HepG2 (cell line): ENCODE data around the gene STX4. TPM values are rescaled to one million over a fixed set of nuclear protein-coding genes. Genes with fewer than 3 reads are reported as not detected.
A peak's percentile ranks its signal among the peaks of the same experiment; 100 is the strongest.

Source experiments
- AGO2 ChIP-seq: fragments of 200-400 bp; formaldehyde crosslinking; optimal IDR thresholded peaks from 2 replicates; pipeline ENCODE3; 2017; ENCODE audit warnings: mild to moderate bottlenecking, low read depth, low read length, moderate library complexity
- CAMTA2 ChIP-seq: sonication (generic); formaldehyde crosslinking; IDR thresholded peaks from 2 replicates; pipeline ENCODE4 v1.4.0; 2020; ENCODE audit warnings: mild to moderate bottlenecking, missing genetic modification reagents, borderline replicate concordance
- CBX1 ChIP-seq: IDR thresholded peaks from one replicate; pipeline ENCODE4 v1.6.1; 2016; ENCODE audit warnings: antibody characterized with exemption, low read depth
- CREM ChIP-seq, 2 experiments: sonication (generic) in 1 of 2; formaldehyde crosslinking in 1 of 2; IDR thresholded peaks; 2 replicates each; pipeline versions ENCODE4 v1.4.0 to v1.6.1; 2016 to 2020; ENCODE audit warnings: antibody characterized with exemption in 1 of 2, mild to moderate bottlenecking in 1 of 2, missing genetic modification reagents in 1 of 2
- FIP1L1 ChIP-seq: fragments of 200-400 bp; formaldehyde crosslinking; IDR thresholded peaks from 2 replicates; pipeline ENCODE4 v1.6.1; 2018; ENCODE audit warnings: low read depth, mild to moderate bottlenecking, low read length, moderate library complexity, borderline replicate concordance; ENCODE audit not compliant: insufficient read depth
- GFI1 ChIP-seq: sonication (generic); formaldehyde crosslinking; IDR thresholded peaks from 2 replicates; pipeline ENCODE4 v1.5.0; 2020; ENCODE audit warnings: missing genetic modification reagents, mild to moderate bottlenecking, borderline replicate concordance
- GTF2F1 ChIP-seq: fragments of 150-350 bp; IDR thresholded peaks from 2 replicates; pipeline ENCODE4 v1.6.1; 2014; ENCODE audit warnings: low read length
- KAT7 ChIP-seq: IDR thresholded peaks from 2 replicates; pipeline ENCODE4 v1.6.1; 2018; ENCODE audit warnings: borderline replicate concordance, missing compliant biosample characterization
- KDM3A ChIP-seq: IDR thresholded peaks from 2 replicates; pipeline ENCODE4 v1.6.1; 2018; ENCODE audit warnings: low read depth, missing compliant biosample characterization
- MBNL3 ChIP-seq: fragments of 250-450 bp; sonication (Bioruptor Pico); conservative IDR thresholded peaks from 2 replicates; pipeline ENCODE4 v1.8.0; 2022; ENCODE audit warnings: mild to moderate bottlenecking, inconsistent platforms
- MEF2D ChIP-seq: sonication (generic); formaldehyde crosslinking; IDR thresholded peaks from 2 replicates; pipeline ENCODE4 v1.5.1; 2020; ENCODE audit warnings: mild to moderate bottlenecking, missing genetic modification reagents
- MIER3 ChIP-seq: IDR thresholded peaks from 2 replicates; pipeline ENCODE4 v1.6.1; 2016; ENCODE audit warnings: missing compliant biosample characterization, borderline replicate concordance
- REXO4 ChIP-seq: sonication (generic); formaldehyde crosslinking; IDR thresholded peaks from 2 replicates; pipeline ENCODE4 v1.8.0; 2022; ENCODE audit warnings: missing genetic modification reagents, mild to moderate bottlenecking, borderline replicate concordance
- RFX3 ChIP-seq: IDR thresholded peaks from 2 replicates; pipeline ENCODE4 v1.6.1; 2016; ENCODE audit warnings: missing biosample characterization, missing genetic modification reagents
- SETDB1 ChIP-seq: sonication (generic); formaldehyde crosslinking; IDR thresholded peaks from 2 replicates; pipeline ENCODE4 v1.5.1; 2020; ENCODE audit warnings: missing genetic modification reagents, mild to moderate bottlenecking, borderline replicate concordance
- TBL1XR1 ChIP-seq: fragments of 150-350 bp; IDR thresholded peaks from 2 replicates; pipeline ENCODE4 v1.6.1; 2014; ENCODE audit warnings: borderline replicate concordance, low read length; ENCODE audit not compliant: partially characterized antibody
- ZFP90 ChIP-seq: sonication (generic); formaldehyde crosslinking; IDR thresholded peaks from 2 replicates; pipeline ENCODE4 v1.8.0; 2022; ENCODE audit warnings: missing genetic modification reagents, mild to moderate bottlenecking, inconsistent platforms, borderline replicate concordance
- ZNF367 ChIP-seq: sonication (generic); formaldehyde crosslinking; IDR thresholded peaks from 2 replicates; pipeline ENCODE4 v1.4.0; 2020; ENCODE audit warnings: missing genetic modification reagents, borderline replicate concordance
- ZNF431 ChIP-seq: sonication (generic); formaldehyde crosslinking; IDR thresholded peaks from 2 replicates; pipeline ENCODE4 v1.9.0; 2022; ENCODE audit warnings: missing genetic modification reagents, low read depth, mild to moderate bottlenecking, borderline replicate concordance
- ZNF629 ChIP-seq: sonication (generic); formaldehyde crosslinking; conservative IDR thresholded peaks from 2 replicates; pipeline ENCODE4 v1.5.0; 2020; ENCODE audit warnings: missing genetic modification reagents
- ZNF660 ChIP-seq: sonication (generic); formaldehyde crosslinking; IDR thresholded peaks from 2 replicates; pipeline ENCODE4 v1.5.1; 2020; ENCODE audit warnings: mild to moderate bottlenecking, low read depth, missing genetic modification reagents, borderline replicate concordance
- ZNF850 ChIP-seq: sonication (generic); formaldehyde crosslinking; conservative IDR thresholded peaks from 2 replicates; pipeline ENCODE4 v1.9.0; 2021; ENCODE audit warnings: mild to moderate bottlenecking, missing genetic modification reagents
- polyA plus RNA-seq, 8 experiments: library from polyadenylated mRNA; depleted of rRNA in 3 of 8; stranded (reverse) in 7 of 8; unstranded in 1 of 8; fragments of >200 nt; fragmentation: Illumina TruSeq in 4 of 8; extraction: Trizol in 4 of 8; gene quantifications; 2 replicates each; pipeline versions ENCODE4 v1.2.1 to v1.2.3, GENCODE V29; 2011 to 2016; ENCODE audit warnings: low read depth in 4 of 8, missing spikeins in 1 of 8, mixed read lengths in 1 of 8; ENCODE audit not compliant: insufficient read depth in 1 of 8
- total RNA-seq, 5 experiments: library from RNA; depleted of rRNA; stranded (reverse); fragments of >200 nt; fragmentation: Illumina TruSeq; extraction: Trizol; gene quantifications; 2 replicates each; pipeline ENCODE4 v1.2.3, GENCODE V29; 2016; ENCODE audit warnings: low read depth in 1 of 5
- TF ChIP-seq, protein P1 (sequence below): sonication (generic); formaldehyde crosslinking; IDR thresholded peaks from 2 replicates; pipeline ENCODE4 v1.5.1; 2020; ENCODE audit warnings: missing genetic modification reagents, mild to moderate bottlenecking, borderline replicate concordance
- TF ChIP-seq, protein P2 (sequence below): sonication (generic); formaldehyde crosslinking; IDR thresholded peaks from 2 replicates; pipeline ENCODE4 v1.8.0; 2022; ENCODE audit warnings: mild to moderate bottlenecking, missing genetic modification reagents, moderate library complexity
- TF ChIP-seq, protein P3 (sequence below): sonication (generic); formaldehyde crosslinking; IDR thresholded peaks from 2 replicates; pipeline ENCODE4 v1.4.0; 2020; ENCODE audit warnings: low read depth, mild to moderate bottlenecking, missing genetic modification reagents

Gene STX4
- total and polyA plus RNA-seq, 2 of the 13 experiments (the other 11 are each of a cell fraction or from before 2014, with no cell fraction given): 29.2 to 34.6 TPM

DNA sequence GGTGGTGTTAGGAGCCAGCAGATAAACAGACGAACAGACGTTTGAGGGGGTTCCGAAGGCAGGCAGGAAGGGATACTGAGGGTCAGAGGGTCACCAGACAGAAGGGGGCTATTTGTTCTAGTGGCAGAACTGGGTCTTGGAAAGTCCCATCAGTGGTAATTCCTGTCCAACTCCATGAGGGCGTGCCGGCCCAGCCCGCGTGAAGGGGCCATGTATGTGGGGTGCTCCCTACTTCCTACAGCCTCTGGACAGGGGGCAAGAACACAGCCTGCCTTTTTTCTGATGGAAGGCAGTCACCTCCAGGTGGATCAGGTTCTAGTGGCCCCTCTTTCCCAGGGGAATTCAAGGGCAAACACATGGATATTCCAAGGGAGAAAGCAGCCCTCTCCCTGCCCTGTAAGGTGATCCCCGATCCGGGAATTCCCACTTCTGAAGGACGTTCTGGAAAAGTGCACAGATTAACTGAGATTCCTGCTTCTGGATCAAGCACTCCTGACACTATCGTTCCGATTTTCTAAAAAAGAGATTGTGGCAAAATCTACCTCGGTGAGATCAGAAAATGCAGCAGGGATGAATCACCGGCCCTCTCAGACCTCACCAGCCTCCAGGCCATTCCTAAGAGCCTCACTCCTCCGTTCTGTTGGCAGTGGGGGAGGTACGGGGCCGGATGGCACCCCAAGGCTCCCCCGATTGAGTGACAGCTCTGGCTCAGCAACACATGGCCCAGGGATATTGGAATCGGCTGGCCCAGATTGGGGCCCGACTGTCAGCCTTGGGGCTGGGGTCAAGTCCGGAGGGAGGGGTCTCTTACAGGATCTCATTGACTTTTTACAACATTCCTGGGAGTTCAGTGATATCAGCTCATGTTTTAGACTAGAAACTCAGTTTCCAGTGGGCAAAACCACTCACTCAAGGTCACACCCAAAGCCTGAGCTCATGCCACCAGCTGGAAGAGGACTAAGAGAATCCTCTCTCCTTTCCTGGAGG lies 35.3 kb upstream of the STX4 start (continued):
- peak; percentile 14; the same call in 1 of the 2 replicates for TF ChIP-seq MIER3 (CRISPR knock-in tag)
- TF ChIP-seq GTF2F1: no peak
- TF ChIP-seq KDM3A (CRISPR knock-in tag): no peak
- peak; percentile 59; the same call in 1 of the 2 replicates for TF ChIP-seq GFI1 (CRISPR knock-in tag)
- TF ChIP-seq, protein P1, sequence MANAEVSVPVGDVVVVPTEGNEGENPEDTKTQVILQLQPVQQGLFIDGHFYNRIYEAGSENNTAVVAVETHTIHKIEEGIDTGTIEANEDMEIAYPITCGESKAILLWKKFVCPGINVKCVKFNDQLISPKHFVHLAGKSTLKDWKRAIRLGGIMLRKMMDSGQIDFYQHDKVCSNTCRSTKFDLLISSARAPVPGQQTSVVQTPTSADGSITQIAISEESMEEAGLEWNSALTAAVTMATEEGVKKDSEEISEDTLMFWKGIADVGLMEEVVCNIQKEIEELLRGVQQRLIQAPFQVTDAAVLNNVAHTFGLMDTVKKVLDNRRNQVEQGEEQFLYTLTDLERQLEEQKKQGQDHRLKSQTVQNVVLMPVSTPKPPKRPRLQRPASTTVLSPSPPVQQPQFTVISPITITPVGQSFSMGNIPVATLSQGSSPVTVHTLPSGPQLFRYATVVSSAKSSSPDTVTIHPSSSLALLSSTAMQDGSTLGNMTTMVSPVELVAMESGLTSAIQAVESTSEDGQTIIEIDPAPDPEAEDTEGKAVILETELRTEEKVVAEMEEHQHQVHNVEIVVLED (CRISPR knock-in tag): peak; percentile 49; the same call in 1 of the 2 replicates
- no peak for TF ChIP-seq KAT7 (CRISPR knock-in tag)
- no peak for TF ChIP-seq SETDB1 (CRISPR knock-in tag)
- no peak for TF ChIP-seq CBX1
- peak; percentile 15 for TF ChIP-seq AGO2
- no peak for TF ChIP-seq REXO4
- TF ChIP-seq TBL1XR1: no peak
- TF ChIP-seq, protein P2, sequence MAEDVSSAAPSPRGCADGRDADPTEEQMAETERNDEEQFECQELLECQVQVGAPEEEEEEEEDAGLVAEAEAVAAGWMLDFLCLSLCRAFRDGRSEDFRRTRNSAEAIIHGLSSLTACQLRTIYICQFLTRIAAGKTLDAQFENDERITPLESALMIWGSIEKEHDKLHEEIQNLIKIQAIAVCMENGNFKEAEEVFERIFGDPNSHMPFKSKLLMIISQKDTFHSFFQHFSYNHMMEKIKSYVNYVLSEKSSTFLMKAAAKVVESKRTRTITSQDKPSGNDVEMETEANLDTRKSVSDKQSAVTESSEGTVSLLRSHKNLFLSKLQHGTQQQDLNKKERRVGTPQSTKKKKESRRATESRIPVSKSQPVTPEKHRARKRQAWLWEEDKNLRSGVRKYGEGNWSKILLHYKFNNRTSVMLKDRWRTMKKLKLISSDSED (CRISPR knock-in tag): no peak
- TF ChIP-seq ZNF367 (CRISPR knock-in tag): no peak
- TF ChIP-seq CREM (IDR thresholded peaks at IDR 0.05): 0 out of 2 replicates have a peak, but pooled peaks have one; percentile 9
- TF ChIP-seq CREM (CRISPR knock-in tag; IDR thresholded peaks at IDR 0.05): no peak
- no peak for TF ChIP-seq ZNF850 (CRISPR knock-in tag)
- TF ChIP-seq CAMTA2 (CRISPR knock-in tag): no peak
- no peak for TF ChIP-seq ZNF660 (CRISPR knock-in tag)
- peak; percentile 68; the same call in 1 of the 2 replicates for TF ChIP-seq ZFP90 (CRISPR knock-in tag)
- TF ChIP-seq MEF2D (CRISPR knock-in tag): peak; percentile 54; the same call in 1 of the 2 replicates
- TF ChIP-seq RFX3: peak; percentile 26; the same call in 1 of the 2 replicates
- TF ChIP-seq, protein P3, sequence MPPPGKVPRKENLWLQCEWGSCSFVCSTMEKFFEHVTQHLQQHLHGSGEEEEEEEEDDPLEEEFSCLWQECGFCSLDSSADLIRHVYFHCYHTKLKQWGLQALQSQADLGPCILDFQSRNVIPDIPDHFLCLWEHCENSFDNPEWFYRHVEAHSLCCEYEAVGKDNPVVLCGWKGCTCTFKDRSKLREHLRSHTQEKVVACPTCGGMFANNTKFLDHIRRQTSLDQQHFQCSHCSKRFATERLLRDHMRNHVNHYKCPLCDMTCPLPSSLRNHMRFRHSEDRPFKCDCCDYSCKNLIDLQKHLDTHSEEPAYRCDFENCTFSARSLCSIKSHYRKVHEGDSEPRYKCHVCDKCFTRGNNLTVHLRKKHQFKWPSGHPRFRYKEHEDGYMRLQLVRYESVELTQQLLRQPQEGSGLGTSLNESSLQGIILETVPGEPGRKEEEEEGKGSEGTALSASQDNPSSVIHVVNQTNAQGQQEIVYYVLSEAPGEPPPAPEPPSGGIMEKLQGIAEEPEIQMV (CRISPR knock-in tag): no peak; the same call in 1 of the 2 replicates
- no peak for TF ChIP-seq MBNL3 (CRISPR knock-in tag)
- no peak for TF ChIP-seq FIP1L1
- no peak for TF ChIP-seq ZNF629 (CRISPR knock-in tag)
- no peak for TF ChIP-seq ZNF431 (CRISPR knock-in tag)
